NAMALWA (cell line): ENCODE data around the gene COL8A2.

Source experiments
- DNase-seq: peaks from one replicate; pipeline ENCODE4 v3.0.0-alpha.2; 2015; ENCODE audit warnings: low spot score

COL8A2 gene

DNA sequence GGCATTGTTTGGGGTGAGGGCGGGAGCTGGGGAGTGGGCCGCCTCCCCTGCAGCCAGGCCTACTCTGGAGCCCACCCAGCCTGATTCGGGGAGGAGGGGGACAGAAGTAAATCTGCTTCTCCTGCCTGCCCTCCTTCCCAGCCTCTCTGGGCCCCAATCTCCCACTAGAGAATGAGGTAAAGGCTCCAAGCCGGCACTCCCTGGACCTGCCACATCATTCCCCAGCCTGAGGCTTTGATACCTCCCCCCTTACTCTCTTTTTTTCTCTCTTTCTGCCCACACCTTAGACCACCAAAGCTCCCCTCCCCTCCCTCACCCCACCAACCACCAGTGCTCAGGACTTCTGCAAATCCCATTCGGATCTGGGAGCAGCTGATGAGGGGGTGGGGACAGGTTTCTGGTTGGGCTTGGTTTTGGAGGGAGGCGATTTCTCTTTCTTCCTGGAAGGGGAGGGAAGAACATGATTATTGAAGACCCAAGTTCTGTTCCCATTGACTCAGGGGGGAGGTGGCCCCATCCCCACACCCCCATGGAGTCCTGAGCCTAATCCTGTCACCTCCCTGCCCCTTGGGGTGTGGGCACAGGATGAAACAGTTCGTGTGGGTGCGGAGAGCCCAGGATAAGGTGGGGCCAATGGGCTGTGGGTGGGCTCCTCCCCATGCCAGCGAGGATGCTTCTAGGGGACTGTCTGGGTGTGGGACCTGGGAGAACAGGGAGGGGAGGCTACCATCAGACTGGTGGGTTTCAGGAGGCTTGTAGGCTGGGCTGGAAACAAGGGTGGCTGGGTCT lies 32.3 kb upstream of the COL8A2 start:
- DNase-seq, result no peak

DNA sequence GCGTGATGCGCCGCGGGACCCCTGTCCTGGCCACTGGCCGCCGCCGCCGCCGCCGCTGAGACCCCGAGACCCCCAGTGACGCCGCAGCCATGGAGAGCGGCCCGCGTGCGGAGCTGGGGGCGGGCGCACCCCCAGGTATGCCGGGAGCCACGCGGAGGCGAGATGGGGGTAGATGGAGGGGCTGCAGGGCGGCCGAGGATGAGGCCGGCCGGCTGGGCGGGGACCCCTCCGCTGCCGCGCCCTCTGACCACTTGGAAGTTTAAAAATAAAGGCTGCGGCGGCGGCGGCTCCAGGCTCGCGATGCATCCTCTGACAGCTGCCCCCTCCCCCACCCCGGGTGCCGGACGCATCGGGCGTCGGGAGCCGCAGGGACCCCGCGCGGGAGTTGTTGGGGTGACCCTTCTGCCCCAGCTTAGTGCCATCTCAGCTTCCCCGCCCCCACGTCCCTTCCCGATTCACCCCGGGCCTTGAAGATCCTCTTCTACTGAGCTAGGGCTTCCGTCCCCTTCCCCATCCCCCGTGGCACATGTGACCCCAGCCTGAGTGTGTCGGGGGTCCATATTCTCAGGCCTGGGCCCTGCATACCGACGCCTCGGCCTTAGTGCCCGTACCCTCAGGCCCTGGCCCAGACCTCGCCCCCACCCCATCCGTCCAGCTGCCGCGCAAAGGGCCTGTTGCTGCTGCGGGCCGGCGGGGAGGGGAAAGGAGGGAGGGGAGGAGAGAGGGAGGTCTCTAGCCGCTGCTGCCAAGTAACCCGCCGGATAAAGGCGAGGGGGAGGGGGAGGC lies 31.5 kb upstream of the COL8A2 start:
- DNase-seq, result peak; percentile 65

DNA sequence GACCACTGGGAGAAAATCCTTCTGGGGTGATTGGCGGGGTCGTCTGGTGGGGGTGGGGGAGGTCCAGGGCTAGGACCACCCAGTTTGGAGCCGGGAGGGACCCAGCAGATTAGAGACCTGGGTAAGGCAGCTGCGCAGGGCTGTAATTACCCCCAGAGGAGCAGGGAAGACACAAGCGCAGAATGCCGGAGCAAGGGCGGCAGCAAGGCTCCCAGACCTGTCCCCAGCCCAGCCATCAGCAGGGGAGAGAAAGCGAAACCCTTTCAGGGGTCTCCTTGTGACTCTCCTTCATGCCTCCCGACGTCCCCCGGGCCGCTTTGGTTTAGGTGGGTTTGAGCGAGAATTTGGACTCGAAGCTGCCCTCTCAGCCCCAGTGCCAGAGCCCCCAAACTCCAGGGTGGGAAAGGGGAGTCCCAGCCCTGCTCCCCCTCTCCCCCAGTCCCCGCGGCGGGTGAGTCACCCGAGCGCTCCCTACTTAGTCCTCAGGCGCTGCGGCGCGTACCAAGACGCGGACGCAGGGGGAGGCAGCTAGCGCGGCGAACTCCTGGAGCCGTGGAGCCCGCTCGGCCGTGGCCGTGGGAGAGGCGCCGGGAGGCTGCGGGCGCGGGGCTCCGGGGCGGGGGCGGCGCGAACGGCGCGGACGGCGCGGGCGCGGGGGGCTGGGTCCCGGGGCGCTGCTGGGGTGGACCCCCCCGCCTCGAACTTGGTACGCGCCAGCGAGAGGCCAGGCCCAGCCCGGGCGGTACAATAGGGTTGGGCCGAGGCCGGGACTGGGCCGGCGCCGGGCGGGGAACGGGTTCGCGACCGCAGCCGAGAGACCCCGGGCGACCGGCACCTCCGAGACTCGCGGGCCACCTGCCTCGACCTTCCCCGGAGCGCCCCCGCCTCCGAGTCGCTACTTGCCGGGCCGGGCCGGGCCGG lies 30.6 kb upstream of the COL8A2 start, which contains the start of gene MAP7D1:
Gene MAP7D1 (plus strand): TSS at position 753 of the 921 bp plus-strand sequence. CDS start 258 bp downstream, outside the sequence.
- peak; percentile 82 for DNase-seq

DNA sequence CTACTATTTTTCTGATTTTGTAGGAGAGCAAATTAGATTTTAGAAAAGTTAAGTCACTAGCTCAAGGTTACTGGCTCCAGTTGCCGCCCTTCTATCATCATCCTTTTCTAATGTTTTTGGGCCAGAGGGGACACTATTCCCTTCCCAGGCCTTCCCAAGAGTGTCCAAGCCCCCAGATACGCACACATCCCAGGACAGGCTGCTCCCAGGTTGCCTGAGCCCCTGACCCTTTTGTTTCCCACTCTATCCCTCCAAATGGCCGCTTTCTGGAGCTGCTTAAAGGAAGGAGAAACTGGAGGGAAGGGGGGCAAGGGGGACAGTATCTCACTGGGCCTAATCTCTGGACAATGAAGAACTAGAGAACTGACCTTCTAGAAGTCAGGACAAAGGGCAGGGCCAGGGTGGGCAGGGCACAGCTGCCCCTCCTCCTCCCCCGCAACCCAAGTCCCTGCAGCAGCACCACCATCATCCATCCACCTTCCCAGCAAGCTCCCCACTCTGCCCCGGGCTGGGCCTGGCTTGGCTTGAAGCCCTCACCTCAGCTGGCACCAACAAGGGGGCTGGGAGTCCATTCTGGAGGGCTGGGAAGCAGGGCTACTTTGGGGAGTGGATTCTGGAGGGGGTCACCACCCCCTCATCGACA lies 29.9 kb upstream of the COL8A2 start:
- no peak for DNase-seq

DNA sequence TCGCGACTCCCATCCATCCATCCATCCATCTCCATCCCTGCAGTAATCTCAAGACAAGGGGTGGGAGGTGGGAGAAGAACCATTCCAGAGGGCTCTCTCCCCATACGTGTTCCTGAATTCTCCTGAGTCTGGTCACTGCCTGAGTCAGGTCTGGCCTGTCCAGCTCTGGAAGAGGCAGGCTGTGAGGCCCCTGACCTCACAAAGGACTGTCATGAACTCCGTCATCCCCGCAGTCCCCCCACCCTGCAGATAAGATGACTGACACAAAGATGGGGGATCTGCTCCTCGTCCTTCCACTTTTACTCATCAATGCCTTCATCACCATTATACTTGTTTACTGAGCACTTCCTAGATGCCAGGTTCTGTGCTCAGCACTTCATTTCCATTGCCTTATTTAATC lies 29.3 kb upstream of the COL8A2 start:
- no peak for DNase-seq

DNA sequence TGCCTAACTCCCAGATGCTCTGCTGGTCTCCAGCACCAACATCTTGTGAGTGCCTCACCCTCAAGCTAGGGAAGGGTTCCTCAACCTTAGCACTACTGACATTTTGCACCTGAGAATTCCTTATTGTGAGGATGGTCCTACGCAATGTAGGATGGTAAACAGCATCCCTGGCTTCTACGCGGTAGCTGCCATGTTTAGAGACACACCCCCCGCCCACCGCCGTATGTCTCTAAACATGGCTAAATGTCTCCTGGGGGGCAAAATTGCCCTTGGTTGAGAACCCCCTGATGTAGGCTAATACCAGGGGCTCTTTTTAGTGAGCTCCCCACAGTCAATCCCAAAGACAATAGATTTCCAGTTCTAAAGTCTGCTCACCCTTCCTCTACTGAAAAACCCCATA lies 28.5 kb upstream of the COL8A2 start:
- DNase-seq, result no peak

DNA sequence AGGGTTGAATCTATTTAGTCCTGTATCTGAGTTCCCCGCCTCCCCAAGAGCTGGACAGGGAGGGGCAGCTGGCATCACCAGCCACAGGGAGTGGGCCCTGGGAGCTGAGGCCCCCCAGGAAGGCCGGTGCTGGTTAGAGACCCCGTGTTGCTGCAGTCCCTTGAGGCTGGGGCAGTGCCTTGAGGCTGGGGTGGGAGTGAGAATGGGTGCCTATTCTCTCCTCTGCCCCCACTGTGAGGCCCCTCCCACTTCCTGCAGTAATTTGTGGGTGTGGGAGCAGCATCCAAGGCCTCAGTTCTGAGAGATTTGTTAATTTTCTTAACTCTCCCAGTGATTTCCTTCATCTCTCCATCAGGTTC lies 26.8 kb upstream of the COL8A2 start:
- peak; percentile 61 for DNase-seq

DNA sequence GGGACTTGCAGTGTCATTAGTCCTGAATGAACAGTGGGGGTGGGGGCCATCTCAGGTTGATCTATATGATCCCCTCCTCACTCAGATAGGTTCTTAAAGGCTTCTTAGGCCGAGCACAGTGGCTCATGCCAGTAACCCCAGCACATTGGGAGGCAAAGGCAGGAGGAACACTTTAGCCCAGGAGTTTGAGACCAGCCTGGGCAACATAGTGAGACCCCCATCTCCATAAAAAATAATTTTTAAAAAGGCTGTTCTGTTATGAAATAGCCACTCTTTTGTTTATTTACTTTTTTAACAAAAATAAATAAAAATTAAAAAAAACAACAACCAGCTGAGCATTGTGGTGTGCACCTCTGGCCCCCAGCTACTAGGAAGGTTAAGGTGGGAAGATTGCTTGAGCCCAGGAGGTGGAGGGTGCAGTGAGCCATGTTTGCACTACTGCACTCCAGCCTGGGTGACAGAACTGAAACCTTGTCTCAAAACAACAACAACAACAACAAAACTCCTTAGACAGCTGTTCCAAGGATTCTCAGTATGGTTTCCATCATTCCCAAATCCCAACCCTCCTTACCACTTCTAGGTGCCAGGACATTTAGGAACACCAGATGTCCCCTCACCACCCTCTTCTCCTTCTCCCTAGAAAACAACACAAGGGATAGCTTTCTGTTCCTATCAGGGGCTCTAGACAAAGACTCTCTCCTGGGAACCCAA lies 26.3 kb upstream of the COL8A2 start:
- peak; percentile 34 for DNase-seq

DNA sequence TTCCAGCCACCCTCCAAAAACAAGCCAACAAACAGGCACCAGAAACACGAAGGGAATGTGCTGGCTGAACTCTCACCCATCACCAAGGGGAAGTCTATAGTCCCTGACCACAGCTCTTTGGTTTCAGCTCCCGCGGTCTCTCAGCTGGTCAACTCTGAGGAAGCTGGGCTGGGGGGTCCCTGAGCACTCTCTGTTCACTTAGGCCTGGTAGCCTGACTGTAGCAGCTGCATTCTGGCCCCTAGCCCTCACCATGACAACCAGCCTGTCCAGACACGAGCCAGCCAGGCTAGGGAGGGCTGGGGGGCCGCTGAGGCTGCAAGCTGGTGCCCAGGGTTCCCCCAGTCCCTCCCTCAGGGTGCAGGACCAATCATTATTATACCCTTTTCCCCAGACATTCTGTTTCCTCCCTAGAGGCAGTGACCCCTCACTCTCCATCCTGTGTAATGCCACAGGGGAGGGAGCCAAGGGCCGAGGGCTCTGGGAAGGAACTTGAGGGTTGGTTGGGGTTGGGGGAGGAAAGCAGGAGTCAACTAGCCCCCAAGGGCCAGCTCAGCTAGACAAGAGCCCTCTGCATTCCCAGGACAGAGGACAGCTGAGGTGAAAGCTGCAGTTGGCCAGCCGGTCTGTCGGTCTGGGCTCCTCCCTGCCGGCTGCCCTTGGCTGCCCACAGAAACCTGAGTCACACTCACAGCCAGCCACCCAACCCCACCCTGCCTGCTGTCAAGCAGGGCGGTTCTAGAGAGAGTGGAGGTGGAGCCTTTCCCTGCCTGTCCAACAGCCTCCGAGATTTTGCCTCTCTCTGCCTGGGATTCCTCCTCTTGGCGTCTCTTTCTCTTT lies 25.5 kb upstream of the COL8A2 start:
- DNase-seq, result peak; percentile 82

DNA sequence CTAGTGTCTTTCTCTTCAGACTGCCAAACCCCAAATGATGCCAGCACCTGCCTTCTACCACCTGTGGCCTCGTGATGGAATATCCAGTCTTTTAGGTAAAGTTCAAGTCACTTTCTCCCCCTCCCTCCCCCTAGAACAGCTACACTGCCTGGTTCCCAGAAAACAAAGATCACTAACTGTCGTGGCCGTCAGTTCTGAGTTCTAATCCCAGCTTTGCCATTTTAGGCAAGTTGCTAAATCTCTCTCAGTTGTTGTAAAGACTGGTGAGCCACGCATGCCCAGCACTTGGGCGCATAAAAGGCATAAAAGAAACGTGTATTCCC lies 24.9 kb upstream of the COL8A2 start:
- no peak for DNase-seq

DNA sequence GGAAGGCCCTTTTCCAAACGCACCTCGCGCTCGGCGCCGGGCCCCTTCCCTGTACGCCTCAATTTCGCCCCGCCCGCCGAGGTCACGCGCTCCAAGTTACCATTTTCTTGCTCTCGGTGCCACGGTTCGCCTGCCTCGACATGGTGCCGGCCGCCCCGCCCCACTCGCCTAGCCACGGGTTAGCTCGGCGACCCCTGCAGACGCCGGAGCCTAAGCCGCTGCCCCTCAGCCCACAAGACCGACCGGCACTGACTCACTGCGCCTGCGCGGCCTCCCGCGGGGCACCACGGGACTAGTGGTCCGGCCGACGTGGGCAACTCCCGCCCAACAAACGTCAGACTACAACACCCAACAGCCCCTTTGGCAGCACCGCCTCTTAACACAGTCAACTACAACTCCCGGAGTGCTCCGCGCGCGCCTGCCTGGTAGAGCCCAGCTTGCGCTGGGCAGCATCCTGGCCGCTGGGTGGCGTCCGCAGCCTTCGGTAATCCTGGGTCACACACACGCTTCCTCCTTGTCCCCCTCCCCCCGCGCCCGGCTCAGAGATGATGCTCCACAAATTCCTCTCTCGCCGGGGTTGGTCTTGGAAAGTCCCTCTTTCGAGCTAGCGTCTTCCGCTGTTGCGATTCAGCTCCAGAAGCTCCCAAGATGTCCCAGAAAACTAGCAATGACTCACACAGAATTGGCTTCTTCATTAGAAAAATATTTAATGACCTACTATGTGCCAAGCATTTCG lies 24.4 kb upstream of the COL8A2 start, which contains the start of gene TRAPPC3:
Gene TRAPPC3 (minus strand): TSS at position 250 of the 736 bp plus-strand sequence. CDS start 108 bp downstream, at position 142.
- DNase-seq, result peak; percentile 99

DNA sequence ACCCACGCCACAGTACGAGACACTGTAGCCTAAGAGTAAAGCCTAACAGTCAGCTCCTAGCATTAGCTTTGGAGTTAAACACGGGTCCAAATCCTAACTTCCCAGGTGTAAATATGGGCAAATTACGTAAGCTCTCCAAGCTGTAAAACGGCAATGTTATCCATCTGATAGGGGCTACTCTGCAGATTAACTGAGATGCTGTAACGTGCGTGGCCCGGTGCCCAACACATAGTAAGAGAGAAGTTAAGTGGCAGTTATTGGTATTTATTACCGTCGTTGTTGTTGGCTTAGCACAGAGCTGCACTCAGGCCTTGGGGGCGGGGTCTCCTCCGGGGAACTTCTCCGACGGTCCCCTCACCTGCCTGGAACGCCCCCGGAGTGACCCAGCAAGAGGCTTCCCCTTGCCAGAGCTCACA lies 23.8 kb upstream of the COL8A2 start:
- DNase-seq, result no peak

DNA sequence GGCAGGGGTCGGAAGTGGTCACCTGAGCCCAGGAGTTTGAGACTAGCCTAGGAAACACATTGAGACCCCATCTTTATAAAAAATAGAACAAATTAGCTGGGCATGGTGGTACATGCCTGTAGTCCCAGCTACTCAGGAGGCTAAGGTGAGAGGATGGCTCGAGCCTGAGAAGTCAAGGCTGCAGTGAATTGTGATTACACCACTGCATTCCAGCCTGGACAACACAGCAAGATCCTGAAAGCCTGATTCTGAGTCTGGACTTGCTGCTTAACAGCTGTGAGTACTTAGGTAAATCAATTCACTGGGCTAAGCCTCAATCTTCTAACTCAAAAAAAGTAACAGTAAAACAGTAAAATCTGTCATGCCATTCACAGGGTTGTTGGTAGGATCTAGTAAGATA lies 19.4 kb upstream of the COL8A2 start:
- no peak for DNase-seq

DNA sequence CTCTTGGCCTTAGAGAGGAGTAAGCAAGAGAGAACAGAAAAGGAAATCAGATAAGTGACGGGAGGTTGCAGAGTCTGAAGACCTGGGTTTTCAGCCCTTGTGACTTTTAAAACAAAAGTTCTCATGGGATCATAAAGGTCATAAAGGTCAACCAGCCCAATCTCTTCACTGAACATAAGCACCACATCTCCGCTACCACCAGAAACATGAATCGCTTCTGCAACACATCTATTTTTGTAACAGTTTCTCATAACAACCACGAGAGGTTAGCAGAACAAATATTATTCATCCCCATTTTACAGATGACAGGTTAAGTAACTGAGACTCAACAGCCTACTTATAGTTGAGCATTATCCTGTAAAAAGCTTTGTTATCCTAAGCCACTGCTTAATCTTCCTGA lies 18.4 kb upstream of the COL8A2 start:
- no peak for DNase-seq

DNA sequence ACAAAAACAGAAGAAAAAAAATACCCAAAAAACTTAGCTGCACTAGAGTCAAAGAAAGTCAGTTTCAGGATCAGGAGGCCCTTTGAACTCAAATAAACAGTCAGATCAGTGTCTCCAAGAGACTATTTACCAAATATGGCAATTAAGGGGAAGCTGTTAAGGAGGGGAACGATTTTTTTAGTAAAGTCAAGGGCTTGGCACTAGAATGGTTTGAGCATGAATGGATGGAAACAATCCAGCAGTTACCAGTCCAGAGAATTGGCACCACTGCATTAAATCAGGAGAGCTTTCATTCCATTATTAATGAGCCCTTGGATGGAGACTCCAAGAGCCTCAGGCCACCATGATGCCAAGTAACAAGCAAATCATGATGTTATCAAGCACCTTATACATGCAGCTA lies 17.1 kb upstream of the COL8A2 start:
- DNase-seq, result no peak

DNA sequence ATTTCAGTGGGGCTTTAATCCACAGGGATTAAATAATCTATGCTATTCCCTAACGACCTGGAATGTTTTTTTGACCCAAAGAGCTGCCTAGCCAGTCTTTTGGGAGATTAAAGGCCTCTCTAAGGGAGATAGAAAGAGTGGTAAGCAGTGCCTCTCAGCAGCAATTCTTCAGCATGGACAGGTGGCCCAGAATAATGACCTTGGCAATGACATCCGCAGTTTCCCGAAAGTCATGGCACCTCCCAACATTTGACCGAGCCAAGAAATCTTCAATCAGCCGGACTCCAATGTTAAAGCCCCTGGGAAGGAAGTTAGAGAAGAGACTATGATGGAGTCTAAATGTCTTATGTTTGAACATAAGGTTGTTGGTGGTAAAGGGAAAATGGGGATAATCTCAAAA lies 14.5 kb upstream of the COL8A2 start:
- no peak for DNase-seq

DNA sequence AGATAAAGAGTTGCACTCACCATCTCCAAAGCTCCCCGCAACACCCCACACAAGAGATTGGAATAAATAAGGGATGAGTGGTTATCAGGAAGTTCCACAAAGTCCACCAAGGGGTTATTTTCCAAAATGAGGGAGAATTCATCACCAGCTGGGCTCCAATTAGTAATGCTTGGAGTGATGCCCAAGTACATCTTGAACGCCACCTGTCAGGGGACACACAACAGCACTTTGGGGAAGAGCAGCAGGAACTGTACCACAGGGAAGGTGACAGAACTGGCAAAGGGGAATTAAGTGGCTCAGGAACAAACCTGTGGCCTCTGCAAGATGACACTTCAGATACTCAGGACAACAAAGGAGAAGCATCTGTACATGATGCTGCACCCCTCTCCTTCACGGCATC lies 12.8 kb upstream of the COL8A2 start:
- no peak for DNase-seq

DNA sequence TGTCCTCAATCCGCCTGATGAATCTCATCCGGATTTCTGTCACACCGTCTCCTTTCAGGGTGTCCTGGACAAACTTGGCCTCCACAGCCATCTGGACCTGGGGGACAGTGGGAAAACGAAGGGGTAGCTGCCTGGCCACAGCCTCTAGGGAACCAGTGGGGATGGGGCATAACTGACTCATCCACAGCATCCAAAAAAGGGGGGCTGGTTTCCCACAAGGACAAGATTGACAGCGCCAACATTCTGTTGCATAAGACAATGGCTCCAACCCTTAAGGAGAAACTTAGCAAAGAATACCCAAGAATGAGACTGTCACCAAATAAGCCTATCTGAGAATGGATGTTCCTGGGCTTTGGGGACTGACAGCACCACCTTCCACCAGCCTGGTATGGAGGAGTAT lies 12.2 kb upstream of the COL8A2 start:
- no peak for DNase-seq

DNA sequence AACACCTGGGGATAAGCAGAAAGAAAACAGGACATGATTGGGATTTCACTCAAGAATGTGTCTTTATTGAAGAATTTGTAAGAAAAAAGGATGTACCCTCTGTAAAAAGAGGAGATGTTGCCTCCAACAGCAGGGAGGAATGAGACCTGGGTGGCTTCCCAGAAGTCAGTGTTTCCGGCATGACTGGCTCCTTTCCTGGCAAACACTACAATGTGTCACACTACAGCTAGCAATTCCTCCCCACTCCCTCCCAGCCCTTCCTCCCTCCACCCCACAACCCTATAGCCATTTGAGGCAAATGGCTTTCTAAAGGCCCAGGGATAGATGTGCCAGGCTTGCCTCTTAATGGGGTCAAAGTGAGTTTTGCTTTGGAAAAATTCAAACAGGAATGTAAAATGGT lies 11.5 kb upstream of the COL8A2 start:
- no peak for DNase-seq

DNA sequence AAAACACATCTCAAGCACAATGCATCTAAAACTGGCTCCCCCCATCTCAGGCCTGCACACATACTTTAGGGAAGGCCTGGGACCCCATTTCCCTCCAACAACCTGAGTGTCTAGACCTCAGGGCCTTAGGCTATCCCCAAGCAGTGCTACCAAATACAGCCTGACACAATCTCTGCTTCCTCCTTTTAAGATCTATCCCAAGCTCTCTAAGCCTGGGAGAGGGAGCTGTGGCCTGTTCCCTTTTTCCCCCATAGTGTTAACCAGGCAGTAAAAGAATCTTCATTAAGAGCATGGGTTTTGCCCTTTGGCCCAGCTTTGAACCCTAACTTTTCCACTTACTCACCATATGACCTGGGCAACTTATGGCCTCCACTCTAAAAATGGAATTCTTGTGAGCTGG lies 10.8 kb upstream of the COL8A2 start:
- DNase-seq, result no peak
